HTERT RPE-1 (cell line): ENCODE results near the gene C1orf185.
"Not testable (repeated sequence)": the region's sequence is repeated elsewhere in the genome, so short reads cannot be mapped to it uniquely, and the experiment has no call there.

Source experiments
- in situ Hi-C: fragments of 300-500 bp; cut with MboI; formaldehyde crosslinking; loops from 4 replicates; pipeline ENCODE4 v1.14.3; 2020; ENCODE audit warnings: low sequenced_read_pairs

The C1orf185 gene

DNA sequence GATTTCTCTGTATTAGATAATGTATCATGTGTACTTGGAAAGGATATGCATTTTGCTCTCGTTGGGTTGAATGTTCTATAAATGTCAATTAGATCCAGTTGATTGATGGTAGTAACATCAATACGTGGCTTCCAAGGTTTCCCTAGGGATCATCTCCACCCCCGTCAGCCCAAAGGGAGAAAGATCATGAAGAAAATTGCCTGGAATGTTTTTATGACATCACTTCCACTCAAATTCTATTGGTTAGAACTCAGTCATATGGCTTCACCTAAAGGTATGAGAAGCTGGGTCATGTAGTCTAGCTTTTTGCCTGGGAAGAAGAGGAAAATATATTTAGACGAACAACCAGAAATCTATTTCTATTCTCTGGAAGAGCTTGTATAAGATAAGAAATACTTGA lies at the start of gene C1orf185:
C1orf185 (plus strand) TSS at position 253 of the 400 bp plus-strand sequence; CDS start at position 259, 6 bp downstream.
- in situ Hi-C loops: no loop called here

- in situ Hi-C loops: no loop called here
These were observed 43.2 kb upstream of the C1orf185 start for GRCh38 chr1:51058858-51059257.

DNA sequence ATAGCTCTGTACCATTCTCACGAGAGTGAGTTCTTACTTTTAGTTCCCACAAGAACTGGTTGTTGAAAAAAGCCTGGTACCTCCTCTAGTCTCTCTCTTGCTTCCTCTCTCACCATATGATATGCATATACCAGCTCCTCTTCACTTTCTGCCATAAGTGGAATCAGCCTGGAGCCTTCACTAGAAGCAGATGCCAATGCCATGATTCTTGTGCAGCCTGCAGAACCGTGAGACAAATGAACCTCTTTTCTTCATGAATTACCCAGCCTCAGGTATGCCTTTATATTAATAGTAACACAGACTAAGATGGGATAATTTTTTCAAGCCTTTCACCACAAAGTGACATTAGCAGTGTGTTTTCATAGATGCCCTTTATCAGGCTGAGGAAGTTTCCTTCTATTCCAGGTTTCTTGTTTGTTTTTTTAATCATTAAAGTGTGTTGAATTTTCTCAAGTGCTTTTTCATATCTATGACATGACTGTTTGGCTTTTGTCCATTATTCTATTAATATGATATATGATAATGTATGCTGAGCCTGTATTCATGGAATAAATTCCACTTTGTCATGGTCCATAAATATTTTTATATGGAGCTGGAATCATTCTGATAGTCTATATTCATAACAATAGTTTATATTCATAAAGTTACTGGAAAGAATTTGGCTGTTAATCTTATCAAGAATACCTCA lies 40.7 kb upstream of the C1orf185 start:
- in situ Hi-C loops: no loop called here

DNA sequence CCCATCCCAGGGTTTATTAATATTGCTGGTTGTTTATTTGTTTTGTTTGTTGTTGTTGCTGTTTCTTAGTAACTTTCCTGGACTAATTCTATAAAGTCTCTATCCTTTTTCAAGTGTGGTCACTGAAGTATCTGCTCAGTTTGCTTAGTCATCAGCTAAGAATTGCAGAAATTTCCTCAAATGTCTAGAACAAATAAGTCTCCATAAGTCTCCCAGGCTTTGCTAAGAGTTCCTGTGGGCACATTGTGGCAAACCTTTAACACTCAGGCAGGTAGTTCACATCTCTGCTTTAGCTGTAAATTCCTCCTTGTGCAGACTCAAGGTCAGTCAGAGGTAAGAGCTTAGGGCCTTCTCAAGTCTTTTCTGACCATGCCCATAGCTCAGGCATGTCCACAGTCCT lies 38.9 kb upstream of the C1orf185 start:
- in situ Hi-C loops: no loop called here

GRCh38 chr1:51070011-51070410 lies 32.0 kb upstream of the C1orf185 start:
- in situ Hi-C loops: no loop called here

DNA sequence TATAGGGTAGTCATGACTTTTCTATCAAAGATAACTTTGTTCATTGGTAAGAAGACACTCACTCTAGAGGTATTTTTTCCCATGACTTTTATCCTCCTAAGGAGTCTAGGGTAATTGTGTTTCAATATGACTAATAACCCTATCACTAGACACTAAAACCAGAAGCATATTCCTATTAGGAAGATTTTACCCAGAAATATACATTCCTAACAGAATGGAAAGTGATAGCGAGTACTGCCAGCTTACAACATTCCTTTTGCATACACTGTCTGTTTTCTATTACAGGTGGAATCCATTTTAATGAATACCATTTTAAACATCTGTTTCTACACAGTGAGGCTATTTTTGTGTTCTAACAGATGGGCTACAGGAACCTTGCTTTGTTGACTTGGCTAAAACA lies 31.4 kb upstream of the C1orf185 start:
- in situ Hi-C loops: no loop called here

- in situ Hi-C loops: no loop called here
These were observed 30.6 kb upstream of the C1orf185 start for GRCh38 chr1:51071291-51072042.

- in situ Hi-C loops: no loop called here
These were observed 30.0 kb upstream of the C1orf185 start for GRCh38 chr1:51072043-51072439.

GRCh38 chr1:51072651-51073050 lies 29.4 kb upstream of the C1orf185 start:
- in situ Hi-C loops: no loop called here

DNA sequence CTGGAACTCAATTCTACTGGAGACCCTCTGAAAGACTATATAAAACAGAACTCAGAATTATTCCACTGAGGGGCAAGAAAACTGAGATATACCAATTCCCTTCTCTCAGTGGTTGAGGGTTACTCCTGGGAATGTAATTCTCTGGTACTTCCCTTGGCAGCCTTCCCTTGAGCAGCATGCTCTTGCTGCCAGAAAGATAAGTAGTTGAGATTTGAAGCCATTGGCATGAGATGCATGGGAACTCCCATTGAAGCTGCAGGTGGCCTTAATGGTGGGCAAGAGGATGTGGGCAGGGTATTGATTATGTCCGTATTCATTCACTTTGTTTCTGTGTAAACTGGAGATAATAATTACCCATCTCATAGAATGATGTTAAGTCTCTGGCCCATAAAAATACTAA lies 28.6 kb upstream of the C1orf185 start:
- in situ Hi-C loops: no loop called here

- in situ Hi-C loops: no loop called here
These were observed 15.3 kb upstream of the C1orf185 start for GRCh38 chr1:51086496-51087271.

DNA sequence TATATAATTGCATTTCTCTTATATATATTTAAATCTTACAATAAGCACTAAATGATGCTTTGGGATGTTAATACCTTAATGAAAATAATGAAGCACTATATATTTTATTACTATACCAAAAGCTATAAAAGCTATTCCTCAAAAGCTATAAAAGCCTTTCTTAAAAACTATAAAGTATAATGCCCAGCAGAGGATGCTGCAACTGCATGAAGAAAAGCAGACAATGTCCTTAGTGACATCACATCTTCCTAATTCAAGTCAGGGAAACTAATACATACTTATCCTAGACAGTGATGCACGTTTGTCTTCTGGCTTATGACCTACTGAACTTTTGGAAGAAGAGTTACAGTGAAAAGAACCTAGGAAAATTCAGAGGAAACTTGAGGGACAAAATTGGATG lies 13.6 kb upstream of the C1orf185 start:
- in situ Hi-C loops: no loop called here

DNA sequence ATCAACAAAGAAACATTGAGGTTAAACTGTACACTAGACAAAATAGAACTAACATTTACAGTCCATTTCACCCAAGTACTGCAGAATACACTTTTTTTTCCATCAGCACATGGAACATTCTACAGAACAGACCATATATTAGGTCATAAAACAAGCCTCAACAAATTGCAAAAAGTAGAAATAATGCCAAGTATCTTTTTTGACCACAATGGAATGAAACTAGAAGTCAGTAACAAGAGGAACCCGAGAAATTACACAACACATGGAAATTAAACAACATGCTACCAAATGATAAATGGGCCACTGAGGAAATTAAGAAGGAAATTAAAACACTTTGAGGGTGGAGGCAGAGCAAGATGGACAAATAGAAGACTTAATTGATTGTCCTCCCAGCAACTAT lies 8.4 kb upstream of the C1orf185 start:
- in situ Hi-C loops: no loop called here

DNA sequence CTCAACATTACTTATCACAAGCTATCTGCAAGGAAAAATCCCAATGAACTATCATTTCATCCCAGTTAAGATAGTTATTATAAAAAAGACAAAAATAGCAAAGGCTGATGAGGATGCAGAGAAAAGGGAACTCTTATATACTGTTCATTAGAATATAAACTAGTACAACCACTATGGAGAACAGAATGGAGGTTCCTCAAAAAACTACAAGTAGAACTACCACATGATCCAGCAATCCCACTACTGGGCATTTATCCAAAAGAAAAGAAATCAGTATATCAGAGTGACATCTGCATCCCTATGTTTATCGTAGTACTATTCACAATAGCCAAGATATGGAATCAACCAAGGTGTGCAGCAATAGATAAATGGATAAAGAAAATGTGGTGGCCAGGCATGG lies 4.9 kb upstream of the C1orf185 start:
- in situ Hi-C loops: no loop called here

DNA sequence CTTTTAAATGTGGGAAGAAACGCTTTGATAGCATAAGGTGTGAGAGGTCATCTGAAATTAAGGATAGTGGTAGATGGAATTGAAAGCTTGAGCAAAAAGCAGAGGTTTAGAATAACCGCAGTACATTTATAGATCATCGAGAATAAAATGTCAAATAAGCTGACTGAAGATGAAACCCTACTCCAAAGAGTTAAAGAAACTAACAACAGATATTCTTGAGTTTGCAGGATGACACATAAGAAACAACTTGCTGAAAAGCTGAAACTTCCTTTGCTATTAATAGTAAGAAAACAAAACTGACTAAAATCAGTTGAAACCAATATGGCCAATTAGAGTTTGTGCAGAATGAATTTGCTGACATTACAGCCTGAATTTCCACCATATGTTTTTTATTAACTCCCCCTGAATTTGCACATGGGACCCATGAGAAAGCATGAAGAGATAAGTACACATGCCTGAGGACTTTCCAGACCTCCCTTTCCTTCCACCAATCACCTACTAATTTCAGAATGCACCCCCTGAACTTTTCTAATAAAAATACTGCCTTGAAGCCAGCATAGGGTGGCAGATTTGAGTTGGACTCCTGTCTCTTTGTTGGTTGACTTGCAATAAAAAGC lies 1.7 kb upstream of the C1orf185 start:
- in situ Hi-C loops: no loop called here

DNA sequence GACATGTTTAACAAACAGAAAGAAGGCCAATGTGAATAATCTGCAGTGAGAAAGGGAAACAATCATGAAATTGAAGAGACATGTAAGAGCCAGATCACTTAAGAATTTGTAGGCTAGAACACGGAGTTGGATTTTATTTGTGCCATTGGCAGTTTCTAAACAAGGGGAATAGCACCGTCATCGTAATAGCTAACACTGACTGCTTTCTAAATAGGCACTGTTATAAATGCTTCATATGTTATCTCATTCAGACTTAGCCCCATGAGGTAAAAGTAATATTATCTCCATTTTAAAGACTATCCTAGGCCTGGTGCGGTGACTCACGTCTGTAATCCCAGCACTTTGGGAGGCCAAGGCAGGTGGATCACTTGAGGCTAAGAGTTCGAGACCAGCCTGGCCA lies 12.1 kb downstream of the C1orf185 start:
- in situ Hi-C loops: no loop called here

DNA sequence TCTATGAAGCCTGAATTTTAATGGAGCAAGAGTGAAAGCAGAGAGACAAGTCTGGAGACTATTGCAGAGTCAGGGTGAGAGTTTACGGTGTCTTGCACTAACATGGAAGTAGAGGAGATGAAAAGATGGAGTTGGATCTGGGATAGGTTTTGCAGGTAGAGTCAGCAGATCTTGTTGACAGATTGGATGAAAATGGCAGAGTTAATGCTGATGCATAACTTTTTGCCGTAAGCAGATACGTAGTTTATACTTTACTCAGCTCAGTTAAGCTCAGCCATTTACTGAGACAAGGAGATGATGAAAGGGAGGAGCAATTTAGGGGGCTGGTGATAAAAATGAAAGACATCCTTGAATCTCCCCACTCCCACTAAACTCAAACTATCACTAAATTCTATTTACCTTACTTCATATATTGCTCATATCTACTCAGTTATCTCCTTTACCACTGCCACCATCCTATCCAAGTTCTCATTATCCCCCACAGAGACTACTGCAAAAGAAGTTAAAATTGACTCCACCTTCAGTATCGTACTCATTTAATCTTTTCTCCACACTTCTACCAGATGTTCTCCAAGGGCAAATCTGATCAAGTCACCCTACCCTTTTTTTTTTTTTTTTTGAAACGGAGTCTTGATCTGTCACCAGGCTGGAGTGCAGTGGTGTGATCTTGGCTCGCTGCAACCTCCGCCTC lies 13.8 kb downstream of the C1orf185 start:
- in situ Hi-C loops: no loop called here

DNA sequence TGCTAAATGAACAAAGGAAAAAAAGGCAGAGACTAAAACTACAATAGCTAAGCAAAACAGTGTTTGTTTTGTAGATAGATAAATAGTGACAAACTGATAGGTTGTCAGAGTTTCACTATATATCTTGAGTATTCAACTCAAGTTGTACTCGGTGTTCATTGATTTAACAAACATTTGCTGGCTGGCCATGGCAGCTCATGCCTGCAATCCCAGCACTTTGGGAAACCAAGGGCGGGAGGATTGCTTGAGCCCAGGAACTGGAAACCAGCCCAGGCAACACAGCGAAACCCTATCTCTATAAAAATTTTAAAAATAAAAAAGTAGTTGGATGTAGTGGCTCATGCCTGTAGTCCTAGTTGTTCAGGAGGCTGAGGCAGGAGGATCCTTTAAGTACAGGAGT lies 17.3 kb downstream of the C1orf185 start:
- in situ Hi-C loops: no loop called here

- in situ Hi-C loops: no loop called here
These were observed 18.6 kb downstream of the C1orf185 start for GRCh38 chr1:51120629-51121028.

GRCh38 chr1:51127152-51127551 lies 25.1 kb downstream of the C1orf185 start:
- in situ Hi-C loops: not testable (repeated sequence)

DNA sequence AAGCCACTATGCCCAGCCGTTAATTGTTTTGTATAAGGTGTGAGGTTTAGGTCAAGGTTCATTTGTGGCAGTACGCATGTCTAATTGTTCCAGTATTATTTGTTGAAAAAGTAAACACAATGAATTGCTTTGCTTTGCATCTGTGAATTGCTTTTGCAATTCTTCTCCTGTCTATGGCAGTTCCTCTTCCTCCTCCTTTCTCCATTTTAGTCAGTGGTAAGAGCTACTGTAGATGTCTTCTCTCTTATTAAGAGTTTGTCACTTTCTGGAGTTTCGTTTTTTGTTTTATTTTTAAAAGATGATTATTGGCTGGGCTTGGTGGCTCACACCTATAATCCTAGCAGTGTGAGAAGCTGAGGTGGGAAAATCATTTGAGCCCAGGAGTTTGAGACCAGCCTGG lies 29.2 kb downstream of the C1orf185 start:
- in situ Hi-C loops: no loop called here
